Measurements from ENCODE around the gene CRHR1. TPM values are rescaled to one million over a fixed set of nuclear protein-coding genes. Genes with fewer than 3 reads are reported as not detected.

CRHR1 gene
- polyA plus RNA-seq, 2 of the 4 experiments (the other 2 are of a cell fraction), result 0.09 to 0.12 TPM

DNA sequence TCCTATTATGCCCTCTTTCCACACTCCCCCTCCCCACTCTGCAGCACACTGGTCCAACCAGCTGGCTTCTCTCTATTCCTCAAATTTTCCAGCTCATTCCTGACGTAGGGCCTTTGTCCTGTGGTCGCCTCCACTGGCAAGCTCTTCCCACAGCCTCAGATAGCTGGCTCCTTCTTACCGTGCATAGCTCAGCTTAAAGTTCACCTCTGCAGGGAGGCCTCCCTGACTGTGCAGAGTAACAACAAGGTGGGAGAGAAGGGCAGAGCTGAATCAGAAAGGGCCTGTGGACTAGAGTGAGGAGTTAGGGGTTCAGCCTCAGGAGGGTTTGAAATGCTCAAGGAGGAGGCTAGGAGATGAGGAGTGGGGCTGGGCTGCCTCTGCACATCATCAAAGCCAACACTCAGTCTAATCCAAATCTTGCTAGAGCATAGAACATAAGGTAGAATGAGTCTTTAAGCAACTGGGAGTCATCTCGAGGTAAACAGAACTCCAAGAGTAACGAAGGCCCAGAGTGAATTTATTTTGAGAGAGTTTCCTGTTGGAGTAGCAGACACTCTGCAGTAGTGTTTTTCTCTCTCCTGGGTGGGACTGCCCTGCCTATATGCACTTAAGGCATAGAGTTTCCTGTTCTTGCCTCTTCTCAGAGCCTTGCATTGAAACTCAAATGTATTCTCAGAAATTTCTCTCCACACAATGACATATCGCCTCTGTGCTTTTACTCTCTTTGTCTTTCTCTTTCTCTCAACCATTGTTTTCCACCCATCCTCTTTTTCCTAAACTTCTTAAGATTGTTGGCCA, 79.9 kb downstream of the CRHR1 start:
- no peak for DNase-seq (ENCODE audit: low read depth in 1 of 2, low spot score in 1 of 2)
- H3K4me3 ChIP-seq, result no peak overlapping the region
- TF ChIP-seq MAZ (IDR thresholded peaks at IDR 0.05; ENCODE audit: borderline replicate concordance, low read depth, low read length), result no peak
- no peak for TF ChIP-seq CBX8 (IDR thresholded peaks at IDR 0.05)
- no peak for TF ChIP-seq HOXA7 (CRISPR knock-in tag; IDR thresholded peaks at IDR 0.05)
- no peak for TF ChIP-seq MYC (IDR thresholded peaks at IDR 0.05; ENCODE audit: borderline replicate concordance, low read length)
- no peak for TF ChIP-seq HDAC2 (IDR thresholded peaks at IDR 0.05)
- TF ChIP-seq GATA3 (IDR thresholded peaks at IDR 0.05; ENCODE audit: borderline replicate concordance), result no peak
- TF ChIP-seq RARB (CRISPR knock-in tag; IDR thresholded peaks at IDR 0.05), result no peak
- no peak for TF ChIP-seq FOXS1 (CRISPR knock-in tag; IDR thresholded peaks at IDR 0.05)
- TF ChIP-seq ZC3H11A (IDR thresholded peaks at IDR 0.05), result no peak
- TF ChIP-seq JUNB (IDR thresholded peaks at IDR 0.05), result no peak
- TF ChIP-seq POLR2AphosphoS2 (conservative IDR thresholded peaks at IDR 0.05; ENCODE audit: low read length), result no peak
- TF ChIP-seq HOXB5 (CRISPR knock-in tag; IDR thresholded peaks at IDR 0.05), result no peak
- TF ChIP-seq EHF (CRISPR knock-in tag; IDR thresholded peaks at IDR 0.05), result no peak
- no peak for TF ChIP-seq FOSL2 (IDR thresholded peaks at IDR 0.05)
- TF ChIP-seq FOSL2 (CRISPR knock-in tag; IDR thresholded peaks at IDR 0.05), result no peak
- no peak for TF ChIP-seq POLR2A (IDR thresholded peaks at IDR 0.05; ENCODE audit: low read length)
- TF ChIP-seq KDM5A (IDR thresholded peaks at IDR 0.05), result no peak
- TF ChIP-seq, protein P1, sequence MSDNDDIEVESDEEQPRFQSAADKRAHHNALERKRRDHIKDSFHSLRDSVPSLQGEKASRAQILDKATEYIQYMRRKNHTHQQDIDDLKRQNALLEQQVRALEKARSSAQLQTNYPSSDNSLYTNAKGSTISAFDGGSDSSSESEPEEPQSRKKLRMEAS (IDR thresholded peaks at IDR 0.05), result no peak
- TF ChIP-seq PHF8 (IDR thresholded peaks at IDR 0.05; ENCODE audit: borderline replicate concordance, low read depth), result no peak
- no peak for TF ChIP-seq SREBF2 (IDR thresholded peaks at IDR 0.05)
- ATAC-seq, result no peak
- H3K4me2 ChIP-seq, result no peak overlapping the region
- ChIA-PET POLR2A (no interaction called here), CTCF (interaction anchor here (0.5 to 9.6 kb wide), 8 partner anchors 9 to 415 kb away, joined by 3 to 67 read pairs (median 4); no protein-coding TSS in a partner anchor)
- H3K27ac ChIP-seq, result no peak overlapping the region
- FAIRE-seq, result no peak
- 0 out of 3 replicates have a peak, but pooled peaks cover 3% of the 10 kb centered on the region for H3K9me3 ChIP-seq
- H3K4me1 ChIP-seq, result no peaks in the 10 kb centered on the region
- WGBS (ENCODE audit: missing lambda C conversion rate), result 17% methylated on average over 6 of the region's 6 CpGs

DNA sequence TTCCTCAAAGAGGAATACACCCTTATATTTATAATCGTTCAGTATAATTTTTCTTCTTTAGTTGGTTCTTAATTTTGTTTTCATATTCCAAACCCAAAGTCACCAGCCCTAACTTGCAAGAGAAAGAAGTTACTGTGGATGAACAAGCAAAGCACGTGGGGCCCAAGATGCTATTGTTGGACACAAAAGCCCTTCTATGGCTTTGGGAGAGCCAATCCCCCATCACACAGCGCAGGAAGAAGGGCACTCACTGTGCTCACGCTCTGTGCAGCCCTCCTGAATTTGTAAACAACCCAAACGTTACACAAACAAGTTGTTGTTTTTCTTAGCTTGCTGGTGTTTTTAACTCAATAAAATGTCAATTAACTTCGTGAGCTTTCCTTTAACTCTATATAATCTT, 83.1 kb downstream of the CRHR1 start:
- no peak overlapping the region for H3K4me2 ChIP-seq
- TF ChIP-seq MAZ (IDR thresholded peaks at IDR 0.05; ENCODE audit: borderline replicate concordance, low read depth, low read length) (no peak), ZFP36 (IDR thresholded peaks at IDR 0.05; ENCODE audit: borderline replicate concordance, partially characterized antibody) (no peak), PHF8 (IDR thresholded peaks at IDR 0.05; ENCODE audit: borderline replicate concordance, low read depth) (no peak), KDM5A (IDR thresholded peaks at IDR 0.05) (no peak), JUN (IDR thresholded peaks at IDR 0.05) (no peak), POLR2AphosphoS2 (conservative IDR thresholded peaks at IDR 0.05; ENCODE audit: low read length) (no peak), EHF (CRISPR knock-in tag; IDR thresholded peaks at IDR 0.05) (no peak), MYC (IDR thresholded peaks at IDR 0.05; ENCODE audit: borderline replicate concordance, low read length) (no peak), ZSCAN20 (CRISPR knock-in tag; IDR thresholded peaks at IDR 0.05) (no peak), HEYL (CRISPR knock-in tag; IDR thresholded peaks at IDR 0.05) (no peak)
- TF ChIP-seq, protein P1 (IDR thresholded peaks at IDR 0.05), result no peak
- TF ChIP-seq, protein P2, sequence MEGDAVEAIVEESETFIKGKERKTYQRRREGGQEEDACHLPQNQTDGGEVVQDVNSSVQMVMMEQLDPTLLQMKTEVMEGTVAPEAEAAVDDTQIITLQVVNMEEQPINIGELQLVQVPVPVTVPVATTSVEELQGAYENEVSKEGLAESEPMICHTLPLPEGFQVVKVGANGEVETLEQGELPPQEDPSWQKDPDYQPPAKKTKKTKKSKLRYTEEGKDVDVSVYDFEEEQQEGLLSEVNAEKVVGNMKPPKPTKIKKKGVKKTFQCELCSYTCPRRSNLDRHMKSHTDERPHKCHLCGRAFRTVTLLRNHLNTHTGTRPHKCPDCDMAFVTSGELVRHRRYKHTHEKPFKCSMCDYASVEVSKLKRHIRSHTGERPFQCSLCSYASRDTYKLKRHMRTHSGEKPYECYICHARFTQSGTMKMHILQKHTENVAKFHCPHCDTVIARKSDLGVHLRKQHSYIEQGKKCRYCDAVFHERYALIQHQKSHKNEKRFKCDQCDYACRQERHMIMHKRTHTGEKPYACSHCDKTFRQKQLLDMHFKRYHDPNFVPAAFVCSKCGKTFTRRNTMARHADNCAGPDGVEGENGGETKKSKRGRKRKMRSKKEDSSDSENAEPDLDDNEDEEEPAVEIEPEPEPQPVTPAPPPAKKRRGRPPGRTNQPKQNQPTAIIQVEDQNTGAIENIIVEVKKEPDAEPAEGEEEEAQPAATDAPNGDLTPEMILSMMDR (IDR thresholded peaks at IDR 0.05), result no peak
- TF ChIP-seq, protein P3, sequence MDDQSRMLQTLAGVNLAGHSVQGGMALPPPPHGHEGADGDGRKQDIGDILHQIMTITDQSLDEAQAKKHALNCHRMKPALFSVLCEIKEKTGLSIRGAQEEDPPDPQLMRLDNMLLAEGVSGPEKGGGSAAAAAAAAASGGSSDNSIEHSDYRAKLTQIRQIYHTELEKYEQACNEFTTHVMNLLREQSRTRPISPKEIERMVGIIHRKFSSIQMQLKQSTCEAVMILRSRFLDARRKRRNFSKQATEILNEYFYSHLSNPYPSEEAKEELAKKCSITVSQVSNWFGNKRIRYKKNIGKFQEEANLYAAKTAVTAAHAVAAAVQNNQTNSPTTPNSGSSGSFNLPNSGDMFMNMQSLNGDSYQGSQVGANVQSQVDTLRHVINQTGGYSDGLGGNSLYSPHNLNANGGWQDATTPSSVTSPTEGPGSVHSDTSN (IDR thresholded peaks at IDR 0.05), result no peak
- POLR2A ChIA-PET, result no interaction called here
- DNase-seq (ENCODE audit: low read depth in 1 of 2, low spot score in 1 of 2), result no peak
- CTCF ChIA-PET, result interaction anchor here (0.9 to 9.6 kb wide), 6 partner anchors 10 to 227 kb away, joined by 3 to 67 read pairs (median 4); no protein-coding TSS in a partner anchor
- H3K4me3 ChIP-seq, result no peak overlapping the region
- no peak overlapping the region for H3K27ac ChIP-seq
- no peaks in the 10 kb centered on the region for H3K4me1 ChIP-seq
- H3K9me3 ChIP-seq, result no peaks in the 10 kb centered on the region
- ATAC-seq, result no peak
- no peak for FAIRE-seq
- 52% methylated on average over 6 of the region's 6 CpGs for WGBS (ENCODE audit: missing lambda C conversion rate)
